HG03103 (cell line): ENCODE data around the gene CDKAL1.
A peak's percentile ranks its signal among the peaks of the same experiment; 100 is the strongest.

Experiments
- ATAC-seq: cut with Tn5 transposase; IDR thresholded peaks from one replicate; pipeline ENCODE4 v1.9.1; 2021; ENCODE audit warnings: low read depth; ENCODE audit not compliant: unreplicated experiment

CDKAL1 gene

GRCh38 chr6:20856681-20857288 is 322.5 kb downstream of the CDKAL1 start:
- ATAC-seq = no peak

GRCh38 chr6:20861481-20861880 is 327.2 kb downstream of the CDKAL1 start:
- no peak for ATAC-seq

GRCh38 chr6:20866036-20866435 is 331.8 kb downstream of the CDKAL1 start:
- no peak for ATAC-seq

GRCh38 chr6:20866935-20867703 is 332.9 kb downstream of the CDKAL1 start:
- no peak for ATAC-seq

- ATAC-seq = no peak
These were observed 334.3 kb downstream of the CDKAL1 start for GRCh38 chr6:20868397-20869096.

GRCh38 chr6:20870021-20870420 is 335.8 kb downstream of the CDKAL1 start:
- ATAC-seq = no peak

GRCh38 chr6:20870493-20870892 is 336.2 kb downstream of the CDKAL1 start:
- ATAC-seq = no peak

GRCh38 chr6:20873425-20874190 is 339.4 kb downstream of the CDKAL1 start:
- no peak for ATAC-seq

GRCh38 chr6:20875369-20875963 is 341.2 kb downstream of the CDKAL1 start:
- ATAC-seq = no peak

- no peak for ATAC-seq
These were observed 341.8 kb downstream of the CDKAL1 start for GRCh38 chr6:20876036-20876435.

- ATAC-seq = no peak
These were observed 342.3 kb downstream of the CDKAL1 start for GRCh38 chr6:20876561-20876960.

- ATAC-seq = peak; percentile 94
These were observed 343.0 kb downstream of the CDKAL1 start for GRCh38 chr6:20877008-20877937.

GRCh38 chr6:20879121-20879520 is 344.9 kb downstream of the CDKAL1 start:
- no peak for ATAC-seq

- no peak for ATAC-seq
These were observed 345.3 kb downstream of the CDKAL1 start for GRCh38 chr6:20879526-20879925.

- ATAC-seq = no peak
These were observed 347.1 kb downstream of the CDKAL1 start for GRCh38 chr6:20881365-20881764.

GRCh38 chr6:20882014-20882413 is 347.8 kb downstream of the CDKAL1 start:
- ATAC-seq = no peak

- no peak for ATAC-seq
These were observed 350.8 kb downstream of the CDKAL1 start for GRCh38 chr6:20885076-20885475.

GRCh38 chr6:20891161-20891560 is 356.9 kb downstream of the CDKAL1 start:
- no peak for ATAC-seq

GRCh38 chr6:20892365-20892764 is 358.1 kb downstream of the CDKAL1 start:
- ATAC-seq = no peak
